A673 (cell line): ENCODE measurements around the gene FBLN1. TPM values are rescaled to one million over a fixed set of nuclear protein-coding genes. Genes with fewer than 3 reads are reported as not detected.

Source experiments
- BruUV-seq: library from RNA; stranded (reverse); fragments of 400-500 nt; replicated peaks from 2 replicates; lab custom pipeline; 2021; lab: Mats Ljungman, UMichigan
- CTCF ChIA-PET: fragments of 300-600 bp; sonication (Branson Sonifier 250); formaldehyde crosslinking; loops from one replicate; lab custom pipeline; 2022; ENCODE audit warnings: antibody characterized with exemption; lab: Charles Lee
- POLR2A ChIA-PET: fragments of 300-600 bp; sonication (Branson Sonifier 250); formaldehyde crosslinking; loops from one replicate; lab custom pipeline; 2022; ENCODE audit warnings: antibody characterized with exemption; ENCODE audit not compliant: low non-redundant PET; lab: Charles Lee
- DNase-seq: peaks from one replicate; pipeline ENCODE4 v3.0.0-alpha.2; 2015; ENCODE audit warnings: low spot score
- H3K27ac ChIP-seq: fragments of 200-600 bp; sonication (generic); 2 replicates; pipeline ENCODE4 v1.5.1; 2016; ENCODE audit warnings: mixed run types, low read depth, mild to moderate bottlenecking, mixed read lengths, antibody characterized with exemption, low read length; ENCODE audit not compliant: poor library complexity, severe bottlenecking
- H3K27me3 ChIP-seq: fragments of 200-600 bp; sonication (generic); replicated peaks from 2 replicates; pipeline ENCODE4 v1.6.1; 2017; ENCODE audit warnings: mixed run types, low read depth, mild to moderate bottlenecking, mixed read lengths, antibody characterized with exemption, low read length; ENCODE audit not compliant: insufficient read depth, poor library complexity
- H3K36me3 ChIP-seq: fragments of 200-600 bp; sonication (generic); 2 replicates; pipeline ENCODE4 v1.6.1; 2016; ENCODE audit warnings: mixed run types, mild to moderate bottlenecking, mixed read lengths, antibody characterized with exemption, low read length; ENCODE audit not compliant: insufficient read depth, poor library complexity, severe bottlenecking
- H3K4me1 ChIP-seq: fragments of 200-600 bp; sonication (generic); 2 replicates; pipeline ENCODE4 v1.6.1; 2017; ENCODE audit warnings: mixed run types, mild to moderate bottlenecking, mixed read lengths, antibody characterized with exemption, low read length; ENCODE audit not compliant: insufficient read depth, poor library complexity, severe bottlenecking
- H3K4me3 ChIP-seq: fragments of 200-600 bp; sonication (generic); 2 replicates; pipeline ENCODE4 v1.5.1; 2016; ENCODE audit warnings: low read depth, mixed run types, mild to moderate bottlenecking, mixed read lengths, low read length; ENCODE audit not compliant: poor library complexity, severe bottlenecking
- H3K9me3 ChIP-seq: fragments of 200-600 bp; sonication (generic); 2 replicates; pipeline ENCODE4 v1.6.1; 2016; ENCODE audit warnings: mixed run types, low read depth, mild to moderate bottlenecking, mixed read lengths, antibody characterized with exemption, low read length; ENCODE audit not compliant: poor library complexity, severe bottlenecking
- EZH2 ChIP-seq: fragments of 200-600 bp; sonication (generic); IDR thresholded peaks from 2 replicates; pipeline ENCODE4 v1.6.1; 2017; ENCODE audit warnings: borderline replicate concordance, low read depth, mild to moderate bottlenecking, mixed read lengths, antibody characterized with exemption, low read length; ENCODE audit not compliant: poor library complexity, severe bottlenecking
- intact Hi-C: fragments of 100-400 bp; cut with micrococcal nuclease; formaldehyde crosslinking; loops from one replicate; pipeline ENCODE4 v1.10.0; 2022; ENCODE audit not compliant: unreplicated experiment
- total RNA-seq: library from RNA; stranded (reverse); gene quantifications from 2 replicates; pipeline ENCODE4 v1.2.3, GENCODE V29; 2021
- TF ChIP-seq, protein P1 (sequence below): fragments of 300-800, 200-600 bp; sonication (generic); conservative IDR thresholded peaks from 2 replicates; pipeline ENCODE4 v1.5.1; 2017; ENCODE audit warnings: low read depth, mild to moderate bottlenecking, antibody characterized with exemption, low read length, moderate library complexity, mixed read lengths

Gene FBLN1
- total RNA-seq, 1 experiment from 2014 or later: 96.4 TPM

DNA sequence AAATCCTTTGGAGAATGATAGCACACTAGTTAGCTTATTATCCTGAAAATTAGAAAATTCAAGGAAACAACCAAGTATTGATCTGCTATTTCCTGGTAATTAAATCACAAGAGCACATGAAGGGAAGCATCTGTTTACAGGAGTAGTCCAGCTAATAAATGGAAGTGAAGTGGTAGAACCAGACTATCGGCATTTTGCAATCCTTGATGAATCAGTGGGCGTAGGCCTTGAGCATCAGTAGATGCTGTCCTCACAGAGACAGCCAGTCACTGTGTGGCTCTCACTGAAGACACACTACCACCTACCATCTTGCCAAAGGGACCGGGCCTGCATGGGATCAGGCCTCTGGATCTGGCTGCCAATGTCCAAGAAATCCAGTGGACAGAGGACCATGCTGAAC lies 69.8 kb downstream of the FBLN1 start:
- DNase-seq: no peak
- intact Hi-C loops: loop anchor here (10.0 kb wide), 1 partner anchor 292 kb away; no protein-coding TSS in a partner anchor
- H3K36me3 ChIP-seq: no peaks in the 10 kb centered on the region
- H3K27me3 ChIP-seq: no peaks in the 10 kb centered on the region
- H3K4me1 ChIP-seq: no peaks in the 10 kb centered on the region
- TF ChIP-seq EZH2: no peak
- TF ChIP-seq, protein P1, sequence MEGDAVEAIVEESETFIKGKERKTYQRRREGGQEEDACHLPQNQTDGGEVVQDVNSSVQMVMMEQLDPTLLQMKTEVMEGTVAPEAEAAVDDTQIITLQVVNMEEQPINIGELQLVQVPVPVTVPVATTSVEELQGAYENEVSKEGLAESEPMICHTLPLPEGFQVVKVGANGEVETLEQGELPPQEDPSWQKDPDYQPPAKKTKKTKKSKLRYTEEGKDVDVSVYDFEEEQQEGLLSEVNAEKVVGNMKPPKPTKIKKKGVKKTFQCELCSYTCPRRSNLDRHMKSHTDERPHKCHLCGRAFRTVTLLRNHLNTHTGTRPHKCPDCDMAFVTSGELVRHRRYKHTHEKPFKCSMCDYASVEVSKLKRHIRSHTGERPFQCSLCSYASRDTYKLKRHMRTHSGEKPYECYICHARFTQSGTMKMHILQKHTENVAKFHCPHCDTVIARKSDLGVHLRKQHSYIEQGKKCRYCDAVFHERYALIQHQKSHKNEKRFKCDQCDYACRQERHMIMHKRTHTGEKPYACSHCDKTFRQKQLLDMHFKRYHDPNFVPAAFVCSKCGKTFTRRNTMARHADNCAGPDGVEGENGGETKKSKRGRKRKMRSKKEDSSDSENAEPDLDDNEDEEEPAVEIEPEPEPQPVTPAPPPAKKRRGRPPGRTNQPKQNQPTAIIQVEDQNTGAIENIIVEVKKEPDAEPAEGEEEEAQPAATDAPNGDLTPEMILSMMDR: no peak
- no TSS peak for BruUV-seq
- ChIA-PET CTCF (interaction anchor here (0.8 kb wide), 1 partner anchor 30 kb away, joined by 3 read pairs; no protein-coding TSS in a partner anchor), POLR2A (no interaction called here)
- H3K9me3 ChIP-seq: peaks cover 4% of the 10 kb centered on the region
- H3K27ac ChIP-seq: no peak overlapping the region
- no peak overlapping the region for H3K4me3 ChIP-seq

DNA sequence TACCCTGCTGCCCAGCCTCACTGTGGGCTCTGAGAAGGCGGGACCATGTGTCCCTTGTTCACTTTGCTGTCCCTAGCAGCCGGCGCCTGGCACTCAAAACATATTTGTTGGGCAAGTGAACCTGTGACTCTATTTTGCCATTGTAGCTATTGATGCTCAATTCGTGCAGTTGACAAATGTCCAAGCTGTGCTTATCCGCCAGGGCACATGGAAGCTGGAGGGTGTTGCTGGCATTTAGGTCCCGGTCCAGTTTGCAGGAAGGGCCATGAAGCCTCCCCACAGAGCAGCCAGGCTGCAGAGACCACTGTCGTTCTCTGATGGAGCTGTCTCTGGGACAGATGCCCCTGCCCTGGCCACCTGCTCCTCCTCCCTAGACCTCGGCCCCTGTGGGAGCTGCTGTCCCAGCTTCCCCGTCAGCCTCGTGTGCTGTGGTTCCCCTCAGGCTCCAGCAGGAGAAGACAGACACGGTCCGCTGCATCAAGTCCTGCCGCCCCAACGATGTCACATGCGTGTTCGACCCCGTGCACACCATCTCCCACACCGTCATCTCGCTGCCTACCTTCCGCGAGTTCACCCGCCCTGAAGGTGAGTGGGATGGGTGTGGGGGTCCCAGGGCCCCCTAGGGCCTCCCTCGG lies 71.5 kb downstream of the FBLN1 start:
- Histone ChIP-seq H3K4me1 (no peaks in the 10 kb centered on the region), H3K27me3 (no peaks in the 10 kb centered on the region), H3K27ac (no peak overlapping the region), H3K36me3 (no peaks in the 10 kb centered on the region), H3K4me3 (no peak overlapping the region), H3K9me3 (peaks cover 4% of the 10 kb centered on the region)
- no peak for TF ChIP-seq EZH2
- TF ChIP-seq, protein P1: no peak
- ChIA-PET POLR2A (no interaction called here), CTCF (no interaction called here)
- no TSS peak for BruUV-seq
- intact Hi-C loops: loop anchor here (10.0 kb wide), 1 partner anchor 291 kb away; no protein-coding TSS in a partner anchor
- no peak for DNase-seq

DNA sequence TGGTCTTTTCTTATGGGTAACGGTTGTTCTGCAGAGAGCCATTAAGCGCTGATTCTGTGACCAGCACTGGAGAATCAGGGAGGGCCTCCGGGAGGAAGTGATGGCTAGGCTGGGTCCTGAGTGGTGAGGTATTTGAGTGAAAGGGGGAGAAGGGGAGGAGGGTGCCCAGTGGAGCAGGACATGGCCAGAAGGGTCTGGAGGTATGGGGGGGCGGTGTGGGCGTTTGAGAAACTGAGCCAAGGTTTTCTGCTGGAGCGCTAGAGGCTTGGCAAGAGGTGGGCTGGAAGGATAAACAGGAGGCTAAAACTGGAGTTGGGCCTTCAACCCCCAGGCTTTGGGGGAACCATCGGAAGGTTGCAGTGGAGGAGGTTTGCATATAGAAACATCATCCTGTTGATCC lies 72.5 kb downstream of the FBLN1 start:
- ChIA-PET POLR2A (no interaction called here), CTCF (no interaction called here)
- no TSS peak for BruUV-seq
- TF ChIP-seq EZH2: no peak
- Histone ChIP-seq H3K27me3 (no peaks in the 10 kb centered on the region), H3K4me3 (no peak overlapping the region), H3K36me3 (no peaks in the 10 kb centered on the region), H3K9me3 (peaks cover 4% of the 10 kb centered on the region), H3K27ac (no peak overlapping the region), H3K4me1 (no peaks in the 10 kb centered on the region)
- DNase-seq: no peak
- intact Hi-C loops: loop anchor here (10.0 kb wide), 1 partner anchor 290 kb away; no protein-coding TSS in a partner anchor
